GM19324 (cell line): ENCODE measurements around the gene TMTC1.
"Not testable (repeated sequence)": the region's sequence is repeated elsewhere in the genome, so short reads cannot be mapped to it uniquely, and the experiment has no call there.

Experiments
- ATAC-seq: cut with Tn5 transposase; IDR thresholded peaks from one replicate; pipeline ENCODE4 v1.9.1; 2021; ENCODE audit warnings: mild to moderate bottlenecking, moderate library complexity; ENCODE audit not compliant: unreplicated experiment, low FRiP score

The TMTC1 gene

GRCh38 chr12:29783773-29784666, at the start of gene TMTC1:
Gene TMTC1 (minus strand): TSS chr12:29783942. CDS start chr12:29783751, 191 bp downstream.
- peak; percentile 18 for ATAC-seq

- ATAC-seq: no peak
Observed at GRCh38 chr12:29831173-29831572, 47.4 kb upstream of the TMTC1 start.

- ATAC-seq: no peak
Observed at GRCh38 chr12:29830391-29830790, 46.6 kb upstream of the TMTC1 start.

GRCh38 chr12:29818916-29819623, 35.3 kb upstream of the TMTC1 start:
- ATAC-seq: no peak

GRCh38 chr12:29816874-29817725, 33.4 kb upstream of the TMTC1 start:
- ATAC-seq: no peak

- not testable (repeated sequence) for ATAC-seq
Observed at GRCh38 chr12:29809616-29810361, 26.0 kb upstream of the TMTC1 start.

GRCh38 chr12:29807129-29807528, 23.4 kb upstream of the TMTC1 start:
- no peak for ATAC-seq

- no peak for ATAC-seq
Observed at GRCh38 chr12:29804019-29804418, 20.3 kb upstream of the TMTC1 start.

- ATAC-seq: no peak
Observed at GRCh38 chr12:29799591-29799990, 15.8 kb upstream of the TMTC1 start.

GRCh38 chr12:29797565-29798355, 14.0 kb upstream of the TMTC1 start:
- ATAC-seq: no peak

- no peak for ATAC-seq
Observed at GRCh38 chr12:29796823-29797263, 13.1 kb upstream of the TMTC1 start.

- ATAC-seq: no peak
Observed at GRCh38 chr12:29795715-29796114, 12.0 kb upstream of the TMTC1 start.

- no peak for ATAC-seq
Observed at GRCh38 chr12:29794862-29795261, 11.1 kb upstream of the TMTC1 start.

GRCh38 chr12:29792853-29793252, 9.1 kb upstream of the TMTC1 start:
- no peak for ATAC-seq

GRCh38 chr12:29792132-29792531, 8.4 kb upstream of the TMTC1 start:
- ATAC-seq: no peak

GRCh38 chr12:29782871-29783772, 620 bp downstream of the TMTC1 start:
- ATAC-seq: peak; percentile 17

GRCh38 chr12:29782285-29782870, 1.4 kb downstream of the TMTC1 start:
- peak; percentile 62 for ATAC-seq
